K562 (cell line): ENCODE measurements around the gene INCA1. TPM values are rescaled to one million over a fixed set of nuclear protein-coding genes. Genes with fewer than 3 reads are reported as not detected.
A peak's percentile ranks its signal among the peaks of the same experiment; 100 is the strongest.

ENCODE experiments used
- ADNP ChIP-seq: fragments of 200-800 bp; sonication (Bioruptor generic); IDR thresholded peaks from 2 replicates; pipeline ENCODE4 v1.6.1; 2016; ENCODE audit warnings: missing genetic modification characterization, missing compliant biosample characterization
- ARID3A ChIP-seq: IDR thresholded peaks from 2 replicates; pipeline ENCODE4 v1.6.1; 2012; ENCODE audit warnings: low read depth, low read length, improper control_type of control experiment, borderline replicate concordance
- DPF2 ChIP-seq: fragments of 450-650 bp; IDR thresholded peaks from 2 replicates; pipeline ENCODE4 v1.6.1; 2016
- ETV6 ChIP-seq, 3 experiments: fragments of 150-350 bp in 1 of 3; sonication (generic) in 1 of 3; formaldehyde crosslinking in 1 of 3; IDR thresholded peaks; 2 replicates each; pipeline versions ENCODE4 v1.6.1 to v1.8.0; 2014 to 2022; ENCODE audit warnings: borderline replicate concordance in 2 of 3, low read depth in 2 of 3, antibody characterized with exemption in 1 of 3, low read length in 1 of 3, mild to moderate bottlenecking in 1 of 3, missing genetic modification reagents in 1 of 3
- GABPA ChIP-seq: fragments of 200-800 bp; sonication (Bioruptor generic); conservative IDR thresholded peaks from 2 replicates; pipeline ENCODE4 v1.6.1; 2016; ENCODE audit warnings: low read depth, missing genetic modification characterization, missing compliant biosample characterization
- HDAC1 ChIP-seq, 2 experiments: fragments of 450-650 bp; IDR thresholded peaks; 2 replicates each; pipeline ENCODE4 v1.6.1; 2016 to 2017; ENCODE audit warnings: inconsistent platforms in 1 of 2, mild to moderate bottlenecking in 1 of 2, moderate library complexity in 1 of 2
- POLR2AphosphoS5 ChIP-seq: IDR thresholded peaks from 2 replicates; pipeline ENCODE4 v1.6.1; 2011; ENCODE audit warnings: mild to moderate bottlenecking, low read depth, low read length, moderate library complexity; ENCODE audit not compliant: control insufficient read depth, insufficient read depth
- SNIP1 ChIP-seq: fragments of 450-650 bp; IDR thresholded peaks from 2 replicates; pipeline ENCODE4 v1.7.1; 2017; ENCODE audit warnings: low read depth, mild to moderate bottlenecking
- TAF1 ChIP-seq: IDR thresholded peaks from 2 replicates; pipeline ENCODE4 v1.6.1; 2011; ENCODE audit warnings: mild to moderate bottlenecking, low read length, moderate library complexity; ENCODE audit not compliant: insufficient read depth, control insufficient read depth, severe bottlenecking; ENCODE audit errors: extremely low read depth
- TAL1 ChIP-seq: fragments of 450-650 bp; IDR thresholded peaks from 2 replicates; pipeline ENCODE4 v1.6.1; 2016; ENCODE audit warnings: mild to moderate bottlenecking
- TEAD1 ChIP-seq, 2 experiments: fragments of 450-650 bp in 1 of 2; sonication (generic) in 1 of 2; formaldehyde crosslinking; IDR thresholded peaks; 2 replicates each; pipeline versions ENCODE4 v1.4.0 to v1.8.0; 2020 to 2022; ENCODE audit warnings: mild to moderate bottlenecking in 2 of 2, missing genetic modification reagents in 1 of 2
- U2AF1 ChIP-seq: fragments of 200-400 bp; formaldehyde crosslinking; optimal IDR thresholded peaks from 2 replicates; pipeline ENCODE3; 2017; ENCODE audit warnings: mild to moderate bottlenecking, low read depth, low read length, moderate library complexity
- ZC3H8 ChIP-seq: fragments of 450-650 bp; IDR thresholded peaks from 2 replicates; pipeline ENCODE4 v1.6.1; 2017
- ZFP1 ChIP-seq: fragments of 450-650 bp; formaldehyde crosslinking; IDR thresholded peaks from 2 replicates; pipeline ENCODE4 v1.4.0; 2020; ENCODE audit warnings: mild to moderate bottlenecking, mixed read lengths
- ZKSCAN8 ChIP-seq: fragments of 200-800 bp; sonication (Bioruptor generic); IDR thresholded peaks from 2 replicates; pipeline ENCODE4 v1.6.1; 2016; ENCODE audit warnings: missing genetic modification characterization, missing compliant biosample characterization
- polyA plus RNA-seq, 8 experiments: library from polyadenylated mRNA; depleted of rRNA in 4 of 8; stranded (reverse) in 5 of 8; unstranded in 3 of 8; fragments of >200 nt; fragmentation: Nextera tagmentation in 2 of 8; fragmentation: Illumina TruSeq in 1 of 8; extraction: Ambion mirVana in 2 of 8; extraction: Trizol in 1 of 8; gene quantifications; 2 replicates each; pipeline versions ENCODE4 v1.2.1 to v1.2.3, GENCODE V29; 2011 to 2014; ENCODE audit warnings: inconsistent platforms in 1 of 8, missing spikeins in 1 of 8
- total RNA-seq, 7 experiments: library from RNA; depleted of rRNA in 6 of 7; stranded (reverse); fragments of >200 nt in 6 of 7; fragmentation: Illumina TruSeq in 2 of 7; extraction: Trizol in 2 of 7; gene quantifications; 2 replicates each; pipeline versions ENCODE4 v1.2.1 to v1.2.3, GENCODE V29; 2011 to 2021; ENCODE audit warnings: low replicate concordance in 1 of 7
- TF ChIP-seq, protein P1 (sequence below): fragments of 450-650 bp; IDR thresholded peaks from 2 replicates; pipeline ENCODE4 v1.6.1; 2014; ENCODE audit warnings: low read depth, mild to moderate bottlenecking, moderate library complexity, borderline replicate concordance
- TF ChIP-seq, protein P2 (sequence below): sonication (generic); formaldehyde crosslinking; IDR thresholded peaks from 2 replicates; pipeline ENCODE4 v1.8.0; 2022; ENCODE audit warnings: missing genetic modification reagents, mild to moderate bottlenecking, borderline replicate concordance
- TF ChIP-seq, protein P3 (sequence below), 2 experiments: fragments of 450-650 bp in 1 of 2; sonication (generic) in 1 of 2; formaldehyde crosslinking in 1 of 2; IDR thresholded peaks in 1 of 2; conservative IDR thresholded peaks in 1 of 2; 2 replicates each; pipeline versions ENCODE4 v1.6.1 to v1.8.1; 2016 to 2023; ENCODE audit warnings: mild to moderate bottlenecking in 2 of 2, moderate library complexity in 2 of 2, inconsistent platforms in 1 of 2, missing genetic modification reagents in 1 of 2

Gene INCA1
- total and polyA plus RNA-seq, 9 of the 15 experiments (the other 6 are each of a cell fraction or from before 2014, with no cell fraction given) = 0.08 to 0.50 (median 0.13) TPM; not detected in 4

DNA sequence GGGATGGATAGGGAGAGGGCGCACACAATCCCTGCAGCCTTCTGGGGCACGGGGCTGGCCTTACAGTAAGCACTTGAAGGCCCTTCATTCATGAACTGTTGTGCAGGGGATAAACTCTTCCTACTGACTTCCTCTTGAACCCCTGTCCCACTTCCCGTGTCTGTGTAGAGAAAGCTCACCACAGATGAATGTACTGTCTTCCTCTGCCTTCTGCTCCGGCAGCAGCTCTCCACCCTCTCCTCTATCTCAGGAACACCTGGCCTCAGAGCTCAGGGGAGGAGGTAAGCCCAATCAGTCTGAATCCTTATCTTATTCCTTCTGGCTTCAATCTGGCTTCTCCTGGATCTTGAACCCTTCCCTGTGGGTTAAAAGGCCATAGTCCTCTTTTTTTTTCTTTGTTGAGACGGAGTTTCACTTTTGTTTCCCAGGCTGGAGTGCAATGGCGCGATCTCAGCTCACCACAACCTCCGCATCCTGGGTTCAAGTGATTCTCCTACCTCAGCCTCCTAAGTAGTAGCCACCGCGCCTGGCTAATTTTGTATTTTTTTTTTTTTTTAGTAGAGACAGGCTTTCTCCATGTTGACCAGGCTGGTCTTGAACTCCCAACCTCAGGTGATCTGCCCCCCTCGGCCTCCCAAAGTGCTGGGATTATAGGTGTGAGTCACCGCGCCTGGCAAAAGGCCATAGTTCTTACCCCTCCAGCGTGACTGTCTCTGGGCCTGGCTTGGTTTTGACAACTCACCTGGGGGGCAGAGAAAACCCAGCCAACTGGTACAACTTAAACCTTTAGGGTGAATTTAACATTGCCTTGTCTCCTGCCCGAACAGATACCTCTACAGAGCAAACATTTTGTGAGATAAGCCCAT is 45.1 kb upstream of the INCA1 start (continued):
- TF ChIP-seq, protein P1, sequence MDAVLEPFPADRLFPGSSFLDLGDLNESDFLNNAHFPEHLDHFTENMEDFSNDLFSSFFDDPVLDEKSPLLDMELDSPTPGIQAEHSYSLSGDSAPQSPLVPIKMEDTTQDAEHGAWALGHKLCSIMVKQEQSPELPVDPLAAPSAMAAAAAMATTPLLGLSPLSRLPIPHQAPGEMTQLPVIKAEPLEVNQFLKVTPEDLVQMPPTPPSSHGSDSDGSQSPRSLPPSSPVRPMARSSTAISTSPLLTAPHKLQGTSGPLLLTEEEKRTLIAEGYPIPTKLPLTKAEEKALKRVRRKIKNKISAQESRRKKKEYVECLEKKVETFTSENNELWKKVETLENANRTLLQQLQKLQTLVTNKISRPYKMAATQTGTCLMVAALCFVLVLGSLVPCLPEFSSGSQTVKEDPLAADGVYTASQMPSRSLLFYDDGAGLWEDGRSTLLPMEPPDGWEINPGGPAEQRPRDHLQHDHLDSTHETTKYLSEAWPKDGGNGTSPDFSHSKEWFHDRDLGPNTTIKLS = no peak
- TF ChIP-seq GABPA (tag) = peak; percentile 29; the same call in 1 of the 2 replicates
- peak; percentile 29; the same call in 1 of the 2 replicates for TF ChIP-seq DPF2
- no peak for TF ChIP-seq ZKSCAN8 (CRISPR knock-in tag)
- TF ChIP-seq ADNP (tag) = peak; percentile 57; the same call in 1 of the 2 replicates
- 0 out of 2 replicates have a peak, but pooled peaks have one; percentile 31 for TF ChIP-seq POLR2AphosphoS5
- TF ChIP-seq ZC3H8 = no peak
- no peak for TF ChIP-seq TEAD1 (CRISPR knock-in tag; IDR thresholded peaks at IDR 0.05)
- TF ChIP-seq, protein P2, sequence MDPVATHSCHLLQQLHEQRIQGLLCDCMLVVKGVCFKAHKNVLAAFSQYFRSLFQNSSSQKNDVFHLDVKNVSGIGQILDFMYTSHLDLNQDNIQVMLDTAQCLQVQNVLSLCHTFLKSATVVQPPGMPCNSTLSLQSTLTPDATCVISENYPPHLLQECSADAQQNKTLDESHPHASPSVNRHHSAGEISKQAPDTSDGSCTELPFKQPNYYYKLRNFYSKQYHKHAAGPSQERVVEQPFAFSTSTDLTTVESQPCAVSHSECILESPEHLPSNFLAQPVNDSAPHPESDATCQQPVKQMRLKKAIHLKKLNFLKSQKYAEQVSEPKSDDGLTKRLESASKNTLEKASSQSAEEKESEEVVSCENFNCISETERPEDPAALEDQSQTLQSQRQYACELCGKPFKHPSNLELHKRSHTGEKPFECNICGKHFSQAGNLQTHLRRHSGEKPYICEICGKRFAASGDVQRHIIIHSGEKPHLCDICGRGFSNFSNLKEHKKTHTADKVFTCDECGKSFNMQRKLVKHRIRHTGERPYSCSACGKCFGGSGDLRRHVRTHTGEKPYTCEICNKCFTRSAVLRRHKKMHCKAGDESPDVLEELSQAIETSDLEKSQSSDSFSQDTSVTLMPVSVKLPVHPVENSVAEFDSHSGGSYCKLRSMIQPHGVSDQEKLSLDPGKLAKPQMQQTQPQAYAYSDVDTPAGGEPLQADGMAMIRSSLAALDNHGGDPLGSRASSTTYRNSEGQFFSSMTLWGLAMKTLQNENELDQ = no peak
- no peak for TF ChIP-seq U2AF1
- TF ChIP-seq ZFP1 = no peak
- peak; percentile 70 for TF ChIP-seq TAL1
- TF ChIP-seq SNIP1 = no peak
- TF ChIP-seq HDAC1 (IDR thresholded peaks at IDR 0.05) = peak in 1 of 2 experiments; percentile 50; a peak in 1 of 4 replicates
- no peak for TF ChIP-seq TAF1
- TF ChIP-seq, protein P3, sequence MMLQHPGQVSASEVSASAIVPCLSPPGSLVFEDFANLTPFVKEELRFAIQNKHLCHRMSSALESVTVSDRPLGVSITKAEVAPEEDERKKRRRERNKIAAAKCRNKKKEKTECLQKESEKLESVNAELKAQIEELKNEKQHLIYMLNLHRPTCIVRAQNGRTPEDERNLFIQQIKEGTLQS (IDR thresholded peaks at IDR 0.05) = peak; percentile 40; the same call in 1 of the 2 replicates
- TF ChIP-seq, protein P3 (CRISPR knock-in tag; conservative IDR thresholded peaks at IDR 0.05) = no peak
- TF ChIP-seq ARID3A = no peak
- no peak for TF ChIP-seq ETV6 (IDR thresholded peaks at IDR 0.05; ENCODE audit: borderline replicate concordance in 1 of 2, low read depth in 2 of 2, low read length in 1 of 2)
- no peak for TF ChIP-seq ETV6 (CRISPR knock-in tag; IDR thresholded peaks at IDR 0.05; ENCODE audit: borderline replicate concordance)
